ENCODE measurements around the gene SYT12.

- TF ChIP-seq CTCF (IDR thresholded peaks at IDR 0.05; ENCODE audit: control extremely low read depth in 1 of 3, insufficient read depth in 1 of 3, low read depth in 1 of 3, low read length in 3 of 3) (peak; percentile 34 to 74 (median 50)), EP300 (IDR thresholded peaks at IDR 0.05; ENCODE audit: borderline replicate concordance in 1 of 2, low read depth in 2 of 2, low read length in 2 of 2) (no peak), SAP30 (IDR thresholded peaks at IDR 0.05; ENCODE audit: insufficient read depth, insufficient replicate concordance, low read length) (no peak), POLR2A (IDR thresholded peaks at IDR 0.05; ENCODE audit: control extremely low read depth in 1 of 2, low read depth in 2 of 2, low read length in 2 of 2) (no peak), NANOG (IDR thresholded peaks at IDR 0.05; ENCODE audit: insufficient read depth, low read depth, low read length, poor library complexity, severe bottlenecking) (no peak), RAD21 (IDR thresholded peaks at IDR 0.05 in 1 of 2, conservative IDR thresholded peaks at IDR 0.05 in 1 of 2; ENCODE audit: low read depth in 2 of 2, low read length in 2 of 2) (no peak; a peak in 1 of 4 replicates), EZH2 (IDR thresholded peaks at IDR 0.05; ENCODE audit: low read depth, low read length, severe bottlenecking) (no peak)
These were observed 27.2 kb downstream of the SYT12 start for GRCh38 chr11:67050139-67050538.
